H9 (cell line): ENCODE results near the gene BTBD7. TPM values are rescaled to one million over a fixed set of nuclear protein-coding genes. Genes with fewer than 3 reads are reported as not detected.
A peak's percentile ranks its signal among the peaks of the same experiment; 100 is the strongest.

Source experiments
- DNase-seq: peaks from one replicate; pipeline ENCODE4 v3.0.0-alpha.2; 2017
- H2AFZ ChIP-seq: one replicate; pipeline ENCODE4 v1.6.1; 2013; ENCODE audit warnings: mild to moderate bottlenecking, low read length, control low read depth, moderate library complexity
- H2AK5ac ChIP-seq: 2 replicates; pipeline ENCODE4 v1.6.1; 2013; ENCODE audit warnings: low read length, control low read depth, mixed read lengths; ENCODE audit not compliant: insufficient read length
- H2BK120ac ChIP-seq: one replicate; pipeline ENCODE4 v1.6.1; 2013; ENCODE audit warnings: low read depth, mild to moderate bottlenecking, low read length, control low read depth, inconsistent platforms; ENCODE audit not compliant: poor library complexity, severe bottlenecking
- H2BK12ac ChIP-seq: 2 replicates; pipeline ENCODE4 v1.6.1; 2013; ENCODE audit warnings: low read length, control low read depth, mixed read lengths, low read depth; ENCODE audit not compliant: insufficient read length
- H2BK15ac ChIP-seq: 2 replicates; pipeline ENCODE4 v1.6.1; 2013; ENCODE audit warnings: low read depth, low read length, control low read depth
- H2BK20ac ChIP-seq: one replicate; pipeline ENCODE4 v1.6.1; 2013; ENCODE audit warnings: low read depth, mild to moderate bottlenecking, low read length, control low read depth, inconsistent platforms; ENCODE audit not compliant: poor library complexity, severe bottlenecking
- H2BK5ac ChIP-seq: 2 replicates; pipeline ENCODE4 v1.6.1; 2013; ENCODE audit warnings: low read length, control low read depth, mixed read lengths; ENCODE audit not compliant: insufficient read length
- H3K14ac ChIP-seq: 2 replicates; pipeline ENCODE4 v1.6.1; 2013; ENCODE audit warnings: low read length, control low read depth; ENCODE audit not compliant: insufficient read depth
- H3K18ac ChIP-seq: 2 replicates; pipeline ENCODE4 v1.6.1; 2013; ENCODE audit warnings: low read depth, mild to moderate bottlenecking, mixed read lengths, low read length, control low read depth; ENCODE audit not compliant: insufficient read length
- H3K23ac ChIP-seq: 2 replicates; pipeline ENCODE4 v1.6.1; 2013; ENCODE audit warnings: low read length, control low read depth, mixed read lengths, low read depth; ENCODE audit not compliant: insufficient read length
- H3K23me2 ChIP-seq: 2 replicates; pipeline ENCODE4 v1.6.1; 2013; ENCODE audit warnings: low read depth, mild to moderate bottlenecking, mixed read lengths, low read length, control low read depth; ENCODE audit not compliant: insufficient read length, poor library complexity, severe bottlenecking
- H3K27ac ChIP-seq: 2 replicates; pipeline ENCODE4 v1.5.1; 2013; ENCODE audit warnings: low read length, control low read depth, mixed read lengths, low read depth; ENCODE audit not compliant: insufficient read length
- H3K27me3 ChIP-seq: 2 replicates; pipeline ENCODE4 v1.6.1; 2013; ENCODE audit warnings: low read length, control low read depth, inconsistent platforms; ENCODE audit not compliant: insufficient read depth
- H3K4ac ChIP-seq: 2 replicates; pipeline ENCODE4 v1.6.1; 2013; ENCODE audit warnings: low read depth, mild to moderate bottlenecking, control low read depth, inconsistent platforms, low read length, moderate library complexity
- H3K4me1 ChIP-seq: 2 replicates; pipeline ENCODE4 v1.6.1; 2013; ENCODE audit warnings: low read length, control low read depth, inconsistent platforms; ENCODE audit not compliant: insufficient read depth
- H3K4me2 ChIP-seq: 2 replicates; pipeline ENCODE4 v1.6.1; 2013; ENCODE audit warnings: low read length, control low read depth, mixed read lengths; ENCODE audit not compliant: insufficient read length, insufficient read depth
- H3K56ac ChIP-seq: 2 replicates; pipeline ENCODE4 v1.6.1; 2013; ENCODE audit warnings: low read depth, mild to moderate bottlenecking, mixed read lengths, low read length, control low read depth; ENCODE audit not compliant: insufficient read length
- H3K79me1 ChIP-seq: 2 replicates; pipeline ENCODE4 v1.6.1; 2013; ENCODE audit warnings: low read depth, mild to moderate bottlenecking, moderate library complexity, low read length, control low read depth, inconsistent platforms; ENCODE audit not compliant: insufficient read depth, poor library complexity, severe bottlenecking
- H3K79me2 ChIP-seq: 2 replicates; pipeline ENCODE4 v1.6.1; 2013; ENCODE audit warnings: low read length, control low read depth, inconsistent platforms; ENCODE audit not compliant: insufficient read depth
- H3K9ac ChIP-seq: 2 replicates; pipeline ENCODE4 v1.6.1; 2013; ENCODE audit warnings: low read length, control low read depth, mixed read lengths; ENCODE audit not compliant: insufficient read length; ENCODE audit errors: extremely low read depth
- H3K9me3 ChIP-seq: one replicate; pipeline ENCODE4 v1.6.1; 2013; ENCODE audit warnings: low read depth, low read length, inconsistent platforms; ENCODE audit not compliant: control insufficient read depth
- H3T11ph ChIP-seq: one replicate; pipeline ENCODE4 v1.6.1; 2013; ENCODE audit warnings: mild to moderate bottlenecking, low read length, control low read depth, inconsistent platforms
- H4K20me1 ChIP-seq: one replicate; pipeline ENCODE4 v1.6.1; 2013; ENCODE audit not compliant: control insufficient read depth, insufficient read length, insufficient read depth
- H4K5ac ChIP-seq: 2 replicates; pipeline ENCODE4 v1.6.1; 2013; ENCODE audit warnings: low read depth, mild to moderate bottlenecking, mixed read lengths, low read length, control low read depth; ENCODE audit not compliant: insufficient read length
- H4K8ac ChIP-seq: replicated peaks from 2 replicates; pipeline ENCODE4 v1.6.1; 2013; ENCODE audit warnings: low read length, control low read depth, mixed read lengths, low read depth; ENCODE audit not compliant: insufficient read length
- H4K91ac ChIP-seq: 2 replicates; pipeline ENCODE4 v1.6.1; 2013; ENCODE audit warnings: low read depth, mild to moderate bottlenecking, moderate library complexity, mixed read lengths, low read length, control low read depth; ENCODE audit not compliant: insufficient read length
- H3K27ac Mint-ChIP-seq, 3 experiments: 2 replicates in 2 of 3; 3 replicates in 1 of 3; pipeline ENCODE4 v1.8.0; 2020 to 2021; ENCODE audit warnings: mixed read lengths in 3 of 3, mild to moderate bottlenecking in 1 of 3, moderate library complexity in 1 of 3
- H3K27me3 Mint-ChIP-seq: 2 replicates; pipeline ENCODE4 v1.8.0; 2021; ENCODE audit warnings: low read depth, mild to moderate bottlenecking, moderate library complexity, mixed read lengths
- H3K36me3 Mint-ChIP-seq, 3 experiments: 2 replicates in 2 of 3; 3 replicates in 1 of 3; pipeline ENCODE4 v1.8.0; 2020 to 2021; ENCODE audit warnings: low read depth in 3 of 3, mixed read lengths in 3 of 3; ENCODE audit not compliant: insufficient read depth in 1 of 3
- H3K4me1 Mint-ChIP-seq, 2 experiments: 2 replicates each; pipeline ENCODE4 v1.8.0; 2020; ENCODE audit warnings: mixed read lengths in 2 of 2
- H3K4me3 Mint-ChIP-seq, 2 experiments: 2 replicates in 1 of 2; 3 replicates in 1 of 2; pipeline ENCODE4 v1.8.0; 2020 to 2021; ENCODE audit warnings: mild to moderate bottlenecking in 2 of 2, mixed read lengths in 2 of 2, moderate library complexity in 1 of 2
- H3K9me3 Mint-ChIP-seq, 2 experiments: 2 replicates in 1 of 2; 3 replicates in 1 of 2; pipeline ENCODE4 v1.8.0; 2020; ENCODE audit warnings: mild to moderate bottlenecking in 2 of 2, mixed read lengths in 2 of 2, moderate library complexity in 1 of 2
- CTCF ChIP-seq: fragments of 200-600 bp; sonication (generic); conservative IDR thresholded peaks from 3 replicates; pipeline ENCODE4 v1.8.0; 2021; ENCODE audit warnings: antibody characterized with exemption, mild to moderate bottlenecking
- WGBS: extraction: QIAGEN DNeasy Blood & Tissue Kit; methylation state at CpG from one replicate; pipeline ENCODE4 v1.1.7; 2013; ENCODE audit warnings: missing lambda C conversion rate, low lambda C conversion rate, mixed read lengths; ENCODE audit not compliant: insufficient read length; ENCODE audit errors: extremely low coverage; 5-methylcytosine and 5-hydroxymethylcytosine counted together
- total RNA-seq: library from RNA; stranded (reverse); gene quantifications from 2 replicates; pipeline ENCODE4 v1.2.1, GENCODE V29; 2021

BTBD7 gene
- total RNA-seq, 1 experiment from 2014 or later: 44.1 TPM

- Histone ChIP-seq H3K4me2 (no peak overlapping the region), H3K56ac (no peak overlapping the region), H3K27ac (no peak overlapping the region), H3K18ac (no peak overlapping the region), H3K79me1 (peaks cover 14% of the 10 kb centered on the region), H2BK5ac (no peak overlapping the region), H2AK5ac (no peak overlapping the region), H4K20me1 (no peaks in the 10 kb centered on the region), H2AFZ (no peak overlapping the region), H4K91ac (no peak overlapping the region), H2BK120ac (no peak overlapping the region), H4K8ac (no peak overlapping the region), H3K23me2 (peaks cover 2% of the 10 kb centered on the region), H3K27me3 (no peaks in the 10 kb centered on the region), H2BK15ac (no peak overlapping the region), H3K4me1 (peaks cover 2% of the 10 kb centered on the region; the same call in 1 of the 2 replicates), H3K79me2 (peaks cover 10% of the 10 kb centered on the region; the same call in 1 of the 2 replicates), H2BK20ac (no peak overlapping the region), H3T11ph (no peak overlapping the region), H2BK12ac (no peak overlapping the region), H3K14ac (no peak overlapping the region), H3K9me3 (no peaks in the 10 kb centered on the region), H3K23ac (no peak overlapping the region), H4K5ac (no peak overlapping the region), H3K9ac (no peak overlapping the region), H3K4ac (no peak overlapping the region)
- Mint-ChIP-seq H3K27me3 (no peaks in the 10 kb centered on the region), H3K27ac (peak overlapping the region in 2 of 3 experiments; percentile 30 to 40; a peak in 2 of 7 replicates), H3K36me3 (peaks cover 0 to 13% (median 8%) of the 10 kb centered on the region in 3 experiments; a peak in 3 of 7 replicates), H3K4me3 (no peak overlapping the region), H3K4me1 (peaks cover 22 to 28% of the 10 kb centered on the region in 2 experiments), H3K9me3 (no peaks in the 10 kb centered on the region)
- DNase-seq: no peak
- TF ChIP-seq CTCF: no peak
- WGBS: no CpG with 5 or more reads among the region's 1 CpG
Measured at GRCh38 chr14:93319958-93320357, 12.9 kb downstream of the BTBD7 start.
